Kasumi-1 (cell line): Measurements from ENCODE around the gene TULP1.

ENCODE experiments used
- DNase-seq, 2 experiments: peaks; one replicate each; lab custom pipeline; 2025; lab: John Stamatoyannopoulos, UW

Gene TULP1

DNA sequence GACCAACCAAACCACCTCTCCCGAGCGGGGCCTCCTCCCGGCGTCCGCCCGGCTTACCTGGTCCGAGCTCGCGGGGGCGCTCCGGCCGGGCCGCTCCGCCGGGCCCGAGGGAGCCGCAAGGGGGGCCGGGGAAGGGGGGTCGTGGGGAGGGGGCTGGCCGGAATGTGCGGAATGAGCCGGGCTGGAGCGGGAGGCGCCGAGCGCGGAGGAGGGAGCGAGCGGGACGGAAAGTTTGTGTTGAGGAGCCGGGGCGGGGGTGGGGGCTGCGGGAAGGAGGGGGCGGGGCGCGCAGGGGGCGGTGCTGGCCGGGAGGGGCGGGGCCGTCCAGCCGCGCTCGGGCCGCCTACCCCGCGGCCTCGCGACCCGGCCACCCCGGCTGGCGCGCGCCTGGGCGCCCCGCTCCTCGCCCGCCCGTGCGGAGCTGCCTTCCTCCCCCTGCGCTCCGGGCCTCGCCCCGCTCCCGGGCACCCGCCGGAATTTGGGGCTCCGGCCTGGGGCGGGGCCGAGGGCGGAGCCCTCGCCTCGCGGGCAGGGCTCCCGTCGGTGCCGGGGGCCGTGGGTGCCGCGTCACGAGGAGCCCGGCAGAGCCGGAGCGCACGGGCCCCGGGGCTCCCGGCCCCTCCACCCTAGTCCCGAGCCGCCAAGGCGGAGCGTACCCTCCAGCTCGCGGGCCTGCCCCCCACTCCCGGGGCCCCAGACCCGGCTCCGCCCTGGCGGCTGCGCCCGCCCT, 15.7 kb downstream of the TULP1 start, which contains the start of gene TEAD3:
TSS of gene TEAD3 (minus strand) at position 239 of the 730 bp plus-strand sequence.
- no peak for DNase-seq

DNA sequence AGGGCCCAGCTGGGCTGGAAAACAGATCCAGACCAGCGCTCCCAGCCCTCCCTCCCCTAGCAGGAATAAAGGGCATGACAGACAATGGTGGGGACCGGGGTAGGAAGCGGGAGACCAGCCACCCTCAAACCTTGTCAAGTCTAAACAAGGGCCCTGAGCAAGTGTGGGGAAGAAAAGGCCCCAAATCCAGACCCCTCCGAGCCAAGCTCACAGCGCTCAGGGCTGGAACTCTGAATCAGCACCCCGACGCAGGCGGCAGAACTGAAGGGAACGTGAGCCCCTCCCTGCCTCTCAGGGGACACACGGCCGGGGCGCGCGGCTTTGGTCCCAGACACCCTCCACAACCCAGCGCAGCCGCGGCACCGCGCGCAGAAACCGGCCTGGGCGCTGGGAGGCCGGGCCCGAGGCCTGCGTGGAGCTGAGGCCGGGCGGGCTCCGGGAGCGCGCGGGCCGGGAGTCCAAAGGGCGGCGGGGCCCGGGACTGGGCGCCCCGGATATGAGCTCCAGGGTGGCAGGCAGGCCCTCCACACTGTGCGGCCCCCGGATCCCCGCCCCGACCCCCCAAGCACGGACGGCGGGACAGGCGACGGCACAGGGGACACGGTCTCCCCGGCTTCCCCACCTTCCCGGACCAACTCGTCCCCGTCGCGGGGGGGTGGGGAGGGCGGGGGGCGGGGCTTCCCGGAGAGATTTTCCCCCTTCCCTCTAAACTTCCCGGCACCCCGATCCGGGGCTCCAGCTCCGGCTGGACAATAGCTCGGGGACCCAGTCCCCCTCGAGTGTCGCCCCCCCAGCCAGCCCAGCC, 16.5 kb downstream of the TULP1 start:
- DNase-seq: no peak

DNA sequence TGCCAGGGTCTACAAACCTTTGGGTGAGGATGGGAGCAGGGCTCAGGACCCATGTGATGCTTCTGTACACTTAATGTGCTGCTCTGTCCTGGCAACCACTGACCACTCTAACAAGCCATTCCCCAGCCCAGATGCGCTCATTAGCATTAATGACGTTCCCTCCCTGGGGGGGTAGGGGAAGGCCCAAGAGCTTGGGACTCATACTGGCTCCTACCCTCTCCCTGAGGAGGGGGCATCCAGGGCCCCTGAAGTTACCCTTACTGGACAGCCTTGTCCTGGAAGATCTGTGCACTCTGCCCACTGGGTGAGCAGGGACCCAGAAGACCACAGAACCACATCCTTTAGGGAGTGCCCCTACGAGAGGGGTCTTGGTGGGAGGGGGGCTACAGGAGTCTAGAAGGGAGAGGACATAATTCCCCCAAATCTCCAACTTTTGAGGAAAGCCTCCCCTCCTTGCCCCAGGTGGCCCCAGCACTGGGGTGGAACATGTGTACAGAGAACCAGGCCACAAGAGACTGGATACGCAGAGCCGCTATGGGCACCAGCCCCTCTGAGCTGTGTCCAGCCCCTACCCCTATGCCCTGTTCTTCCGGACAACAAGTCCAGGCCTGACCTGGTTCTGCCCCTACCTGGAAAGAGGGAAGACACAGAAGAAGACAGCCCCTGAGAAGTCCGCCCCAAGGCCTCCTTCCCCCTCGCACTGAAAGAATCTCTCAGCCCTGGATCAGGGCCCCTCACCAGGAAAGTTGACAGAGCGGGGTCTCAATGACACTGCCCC, 17.2 kb downstream of the TULP1 start:
- no peak for DNase-seq

DNA sequence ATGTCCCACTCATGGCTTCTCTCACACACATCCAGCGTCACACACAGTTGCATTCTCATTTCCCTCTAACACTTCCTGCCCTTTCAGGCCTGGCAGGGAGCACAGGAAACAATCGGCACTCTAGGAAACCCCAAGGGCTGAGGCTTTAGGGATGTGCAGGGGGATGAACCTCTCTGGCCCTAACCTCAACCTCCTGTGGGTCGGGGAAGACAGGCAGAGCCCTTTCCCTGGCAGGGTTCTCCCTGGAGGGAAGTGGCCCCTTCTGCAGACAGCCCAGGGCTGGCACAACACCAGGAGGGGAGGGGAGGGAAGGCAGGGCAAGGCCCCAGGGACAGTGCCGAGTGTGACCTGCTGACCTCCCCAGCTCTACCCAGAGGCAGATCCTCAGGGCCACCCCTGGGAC, 18.5 kb downstream of the TULP1 start:
- DNase-seq: peak; percentile 95

DNA sequence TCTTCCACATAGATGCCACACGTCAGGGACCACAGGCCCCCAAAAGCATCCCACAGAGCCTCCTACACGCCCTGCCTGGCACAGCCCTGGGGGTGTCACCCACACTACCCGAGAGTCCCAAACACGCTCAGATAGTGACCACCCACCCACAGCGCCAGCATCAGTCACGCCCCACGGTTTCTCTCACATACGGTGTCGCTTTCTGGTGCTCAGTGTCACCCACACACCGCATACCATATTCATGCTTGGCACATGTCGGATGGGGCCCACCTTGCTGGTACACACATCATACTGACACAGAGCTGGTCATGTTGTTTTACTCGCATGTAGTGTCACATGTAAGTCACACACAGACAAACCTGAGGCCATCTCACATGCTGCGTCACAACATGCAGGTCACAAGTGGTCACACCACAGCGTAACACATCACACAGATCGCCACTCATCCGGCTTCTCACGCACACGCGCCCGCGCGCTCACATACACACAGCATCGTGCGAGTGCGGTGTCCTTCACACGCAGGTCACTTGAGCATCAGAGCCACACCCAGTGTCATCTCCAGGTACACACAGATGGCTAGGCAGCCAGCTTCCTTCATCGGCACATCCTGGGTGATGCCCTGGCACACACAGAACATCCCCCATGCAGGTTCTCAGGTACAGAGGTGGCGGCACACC, 19.3 kb downstream of the TULP1 start:
- DNase-seq: no peak

DNA sequence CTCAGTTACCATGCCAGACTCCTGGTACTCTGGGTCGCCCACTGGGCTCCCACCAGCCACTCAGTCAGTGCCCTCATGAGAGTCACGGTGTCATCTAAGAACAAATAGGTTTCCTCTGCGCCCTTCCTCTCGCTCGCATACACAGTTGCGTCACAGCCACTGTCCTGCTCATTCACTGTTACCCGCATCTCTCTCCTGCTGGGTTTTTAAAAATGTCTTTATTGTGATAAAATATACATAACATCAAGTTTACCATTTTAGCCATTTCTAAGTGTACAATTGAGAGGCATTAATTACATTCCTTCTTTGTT, 19.8 kb downstream of the TULP1 start:
- DNase-seq: no peak

DNA sequence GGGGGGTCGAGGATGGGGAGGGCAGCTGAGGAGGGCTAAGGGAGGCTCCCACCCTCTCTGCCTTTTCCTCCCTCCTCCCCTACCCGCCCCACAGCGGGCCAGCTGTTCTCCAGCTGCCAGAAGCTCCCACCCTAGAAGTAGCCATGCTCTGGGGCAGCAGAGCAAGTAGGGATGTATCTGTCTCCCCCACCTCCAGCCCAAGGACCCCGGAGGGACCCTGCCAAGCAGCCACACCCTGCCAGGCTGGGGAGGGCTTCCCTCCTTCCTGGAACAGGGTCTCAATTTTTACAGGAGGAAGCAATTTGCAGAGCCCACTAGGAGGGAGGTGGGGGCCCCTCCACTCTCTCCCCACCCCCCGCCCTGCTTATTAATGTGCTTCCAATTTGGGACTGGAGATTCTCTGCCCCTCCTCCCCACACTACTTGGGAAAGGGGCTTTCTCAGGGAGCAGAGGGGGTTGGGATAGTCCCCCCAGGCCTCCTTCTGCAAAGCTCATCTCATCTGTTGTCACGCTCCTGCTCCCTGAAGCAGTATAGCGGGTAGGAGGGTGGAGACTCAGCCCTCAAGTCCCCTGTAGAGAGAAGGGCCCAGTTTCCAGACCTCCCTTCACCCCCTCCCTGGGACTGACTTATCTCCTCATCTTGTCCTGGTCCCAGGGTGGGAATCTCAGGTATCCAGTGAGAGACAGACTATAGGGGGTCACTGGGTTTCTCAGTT, 20.3 kb downstream of the TULP1 start:
- DNase-seq: no peak

DNA sequence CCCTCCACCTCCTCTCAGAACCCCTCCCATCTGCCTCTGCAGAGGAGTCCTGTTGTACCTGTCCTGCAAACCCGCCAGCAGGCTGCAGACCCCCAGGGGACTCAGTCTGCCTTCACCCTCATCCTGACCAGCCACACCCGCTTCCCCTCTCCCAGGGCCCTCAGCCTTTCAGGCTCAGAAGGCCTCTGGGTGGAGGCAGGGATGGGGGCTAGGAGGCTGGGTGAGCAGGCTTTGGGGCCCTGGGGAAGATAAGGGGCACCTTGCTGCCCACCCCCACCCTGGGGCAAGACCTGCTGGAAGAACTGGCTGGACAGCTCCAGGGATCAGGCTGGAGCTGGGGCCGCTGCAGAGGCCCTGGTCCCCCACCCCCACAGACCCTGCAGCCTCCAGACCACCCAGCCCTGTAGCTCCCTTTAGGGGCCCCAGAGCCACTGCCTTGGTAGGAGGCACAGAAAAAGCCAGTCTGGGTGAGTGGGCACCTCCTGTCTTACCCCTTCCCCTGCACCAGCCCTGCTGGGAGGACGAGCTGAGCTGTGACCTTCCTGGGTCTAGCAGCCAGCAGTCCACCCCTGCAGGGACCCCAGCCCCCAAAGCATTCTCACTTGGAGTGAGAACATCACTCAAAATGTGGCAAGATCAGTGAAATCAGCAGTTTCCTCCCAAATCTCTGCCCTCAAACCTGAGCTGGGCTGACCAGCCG, 21.0 kb downstream of the TULP1 start:
- DNase-seq: no peak

DNA sequence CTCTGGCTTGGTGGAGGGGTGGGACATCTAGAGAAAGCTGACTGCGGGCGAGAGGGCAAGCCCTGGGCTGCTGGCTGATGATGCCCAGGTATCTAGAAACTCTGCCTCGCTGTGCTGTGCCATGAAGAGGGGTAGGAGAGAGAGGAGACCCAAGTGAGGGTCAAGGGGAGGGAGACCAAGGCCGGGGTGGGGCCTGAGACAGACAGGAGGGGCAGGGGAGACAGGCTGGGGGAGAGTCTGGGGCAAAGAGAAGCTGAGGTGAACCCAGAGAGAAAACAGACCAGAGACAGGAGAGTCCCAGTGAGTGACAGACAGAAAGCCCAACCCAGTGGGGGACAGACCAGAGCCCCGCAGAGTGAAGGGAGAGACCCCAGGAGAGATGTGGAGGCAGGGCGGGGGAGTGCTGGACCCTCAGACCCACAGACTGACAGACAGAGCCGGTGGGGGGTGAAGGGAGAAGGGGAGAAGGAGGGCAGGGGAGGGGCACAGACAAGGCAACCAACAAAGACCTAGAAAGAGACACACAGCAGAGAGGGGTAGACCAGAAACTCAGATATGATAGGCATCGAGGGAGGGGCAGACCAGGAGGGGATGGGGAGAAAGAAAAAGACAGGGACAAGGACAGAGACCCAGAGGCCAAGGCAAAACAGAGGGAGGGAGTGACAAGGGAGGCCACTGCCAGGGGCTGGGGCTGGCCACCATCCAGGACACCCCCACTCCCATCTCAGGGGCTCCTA, 21.7 kb downstream of the TULP1 start:
- DNase-seq: no peak

DNA sequence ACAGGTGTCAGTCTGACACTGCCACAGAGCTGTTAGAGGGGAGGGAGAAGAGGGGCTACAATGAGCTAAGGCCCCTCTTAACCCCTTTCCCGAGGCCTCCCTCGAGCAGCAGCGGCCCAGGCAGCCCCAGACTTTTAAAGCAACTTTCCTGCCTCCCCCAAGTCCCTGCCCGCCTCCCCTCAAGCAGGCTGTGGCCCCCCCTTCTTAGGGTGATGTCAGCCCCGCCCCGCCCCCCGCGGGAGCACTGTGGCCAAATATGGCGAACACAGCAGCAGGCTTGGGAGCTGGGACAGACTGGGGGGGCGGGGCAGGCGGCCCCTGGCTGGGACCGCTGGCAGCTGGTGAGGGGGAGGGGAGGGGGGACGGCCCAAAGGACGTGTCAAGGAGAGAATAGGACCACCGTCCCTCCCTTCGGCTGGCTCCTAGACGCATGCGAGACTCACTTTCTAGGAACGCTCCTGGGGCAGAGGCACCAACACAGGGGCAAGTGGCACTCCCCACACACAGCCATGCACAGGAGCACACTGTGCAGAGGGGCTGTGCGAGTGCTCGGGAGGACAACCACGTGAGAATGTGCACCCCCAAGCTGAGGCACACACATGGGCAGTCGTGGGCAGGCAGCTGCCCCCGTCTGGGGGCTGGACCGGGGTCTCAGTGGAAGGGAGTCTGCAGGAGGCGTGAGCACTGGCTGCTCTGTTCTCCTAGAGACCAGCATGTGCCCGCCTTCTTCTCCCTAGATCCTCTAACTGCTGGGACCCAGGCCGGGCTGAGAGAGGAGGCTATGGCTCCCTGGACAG, 22.5 kb downstream of the TULP1 start:
- no peak for DNase-seq

DNA sequence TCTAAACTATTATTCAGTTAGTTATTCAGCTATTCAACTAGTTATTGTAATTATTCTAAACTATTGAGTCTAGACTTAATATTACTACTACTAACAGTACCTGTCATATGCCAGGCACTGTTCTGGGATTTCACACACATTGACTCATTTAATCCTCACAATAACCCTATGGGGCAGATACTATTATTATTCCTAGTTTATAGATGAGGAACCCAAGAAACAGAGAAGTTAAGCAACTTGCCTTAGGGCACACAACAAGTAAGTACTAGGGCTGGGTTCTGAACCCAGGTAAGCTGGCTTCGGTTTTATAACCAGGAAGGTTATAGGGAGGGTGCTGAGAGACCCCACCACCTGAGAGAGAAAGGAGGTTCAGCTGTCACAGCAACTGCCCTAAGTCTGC, 23.6 kb downstream of the TULP1 start:
- DNase-seq: peak in 1 of 2 experiments; percentile 63

DNA sequence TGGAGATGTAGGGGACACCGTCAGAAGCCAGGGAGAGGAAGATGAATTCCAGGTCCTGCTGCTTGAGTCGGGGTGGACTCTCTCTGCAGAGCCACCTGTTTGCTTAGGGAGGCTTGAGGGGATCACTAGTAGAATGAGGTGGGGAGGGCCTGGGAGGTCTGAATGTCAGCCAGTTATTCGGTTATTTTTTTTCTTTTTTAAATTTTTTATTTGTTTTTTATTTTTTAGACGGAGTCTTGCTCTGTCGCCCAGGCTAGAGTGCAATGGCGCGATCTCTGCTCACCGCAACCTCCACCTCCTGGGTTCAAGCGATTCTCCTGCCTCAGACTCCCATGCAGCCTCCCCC, 24.2 kb downstream of the TULP1 start:
- no peak for DNase-seq

DNA sequence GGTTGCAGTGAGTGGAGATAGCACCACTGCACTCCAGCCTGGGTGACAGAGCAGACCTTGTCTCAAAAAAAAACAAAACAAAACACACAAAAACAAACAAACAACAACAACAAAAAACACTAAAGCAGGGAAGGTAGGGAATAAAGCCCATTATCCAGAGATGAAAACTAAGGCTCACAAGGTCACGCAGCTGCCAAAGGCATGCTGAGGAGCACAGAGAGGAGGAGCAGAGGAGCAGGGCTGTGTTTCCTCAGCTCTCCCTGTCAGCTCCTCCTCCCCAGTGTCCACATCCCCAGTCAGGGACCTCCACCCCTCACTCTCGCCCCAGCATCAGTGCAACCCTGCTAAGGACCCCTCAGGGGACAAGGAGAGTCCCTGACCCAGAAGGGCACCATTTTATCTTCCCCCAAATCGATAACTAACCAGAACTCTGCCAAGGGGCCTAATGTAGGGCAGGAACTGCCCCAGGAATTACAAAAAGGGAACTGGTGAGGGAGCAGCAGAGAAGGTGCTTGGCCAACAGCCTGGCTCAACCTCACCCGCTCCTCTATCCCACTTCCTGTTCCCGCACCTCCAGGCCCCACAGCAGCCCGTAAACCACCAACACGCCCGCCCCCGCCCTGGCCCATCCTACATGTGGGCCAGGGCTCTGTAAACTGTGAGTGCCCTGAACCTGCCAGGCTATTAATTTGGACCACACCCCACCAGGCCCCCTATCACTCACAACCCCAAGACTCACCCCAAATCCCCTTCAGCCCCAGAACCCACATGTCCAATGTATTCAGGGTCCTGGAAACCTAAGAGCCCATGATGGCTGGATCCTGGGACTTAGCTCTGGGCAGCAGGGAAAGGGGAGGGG, 24.8 kb downstream of the TULP1 start:
- DNase-seq: peak; percentile 71 to 76

DNA sequence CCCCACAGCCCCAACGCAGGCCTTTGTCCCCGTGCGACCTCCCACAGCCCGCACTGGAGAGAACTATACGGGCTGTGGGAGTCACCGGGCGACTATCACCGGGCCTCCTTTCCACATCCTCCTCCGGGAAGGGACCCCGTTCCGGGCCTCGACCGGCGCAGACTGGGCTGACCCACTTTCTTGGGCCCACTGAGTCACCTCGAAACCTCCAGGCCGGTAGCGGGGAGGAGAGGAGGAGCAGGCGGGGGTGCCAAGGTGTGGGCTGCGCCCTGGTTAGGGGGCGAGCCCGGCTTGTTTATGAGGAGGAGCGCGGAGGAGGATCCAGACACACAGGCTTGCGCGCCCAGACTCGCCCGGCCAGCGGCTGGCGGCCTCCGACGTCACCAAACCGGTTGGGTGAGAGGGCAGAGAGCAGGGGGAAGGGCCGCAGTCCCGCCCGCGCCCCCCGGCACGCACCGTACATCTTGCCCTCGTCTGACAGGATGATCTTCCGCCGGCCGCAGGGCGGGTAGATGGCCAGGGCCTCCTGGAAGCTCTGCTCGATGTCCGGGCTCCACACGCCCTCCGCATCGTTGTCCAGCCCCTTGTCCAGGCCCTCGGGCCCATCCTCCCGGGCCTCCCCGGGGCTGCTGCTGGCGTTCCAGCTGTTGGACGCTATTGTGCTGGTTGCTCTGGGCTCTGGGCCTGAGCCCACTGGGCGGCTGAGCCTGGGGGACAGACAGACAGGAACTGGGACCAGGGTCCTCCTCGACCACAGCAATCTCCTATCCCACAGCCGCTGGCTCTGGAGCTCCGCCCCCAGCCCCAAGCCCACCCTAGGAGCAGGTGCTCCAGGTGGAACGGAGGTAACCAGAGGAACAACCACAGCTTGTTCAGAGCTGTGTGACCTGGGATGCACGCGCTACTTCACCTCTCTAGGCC, 26.4 kb downstream of the TULP1 start:
- DNase-seq: no peak

DNA sequence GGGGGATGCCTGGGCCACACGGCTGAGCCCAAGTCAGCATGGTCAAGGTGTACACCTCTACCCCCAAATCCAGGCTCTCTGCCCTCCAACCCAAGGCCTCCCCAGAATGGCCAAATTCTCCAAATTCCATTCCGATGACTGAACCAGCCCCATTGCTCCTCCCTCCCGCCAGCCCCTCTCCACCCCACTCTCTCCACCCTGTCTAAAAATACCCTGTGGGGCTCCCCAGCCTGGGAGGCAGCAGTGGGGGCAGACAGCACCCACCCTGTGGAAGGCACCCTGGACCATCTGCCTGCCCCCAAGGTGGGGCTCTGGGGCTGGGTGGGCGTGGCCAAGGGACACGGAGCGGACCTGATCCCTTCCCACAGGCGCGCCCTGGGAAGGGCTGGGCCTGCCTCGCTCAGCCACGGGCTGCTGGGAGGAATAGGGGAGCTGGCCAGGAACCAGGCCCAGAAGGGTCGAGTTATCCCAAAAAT, 27.3 kb downstream of the TULP1 start:
- DNase-seq: no peak

DNA sequence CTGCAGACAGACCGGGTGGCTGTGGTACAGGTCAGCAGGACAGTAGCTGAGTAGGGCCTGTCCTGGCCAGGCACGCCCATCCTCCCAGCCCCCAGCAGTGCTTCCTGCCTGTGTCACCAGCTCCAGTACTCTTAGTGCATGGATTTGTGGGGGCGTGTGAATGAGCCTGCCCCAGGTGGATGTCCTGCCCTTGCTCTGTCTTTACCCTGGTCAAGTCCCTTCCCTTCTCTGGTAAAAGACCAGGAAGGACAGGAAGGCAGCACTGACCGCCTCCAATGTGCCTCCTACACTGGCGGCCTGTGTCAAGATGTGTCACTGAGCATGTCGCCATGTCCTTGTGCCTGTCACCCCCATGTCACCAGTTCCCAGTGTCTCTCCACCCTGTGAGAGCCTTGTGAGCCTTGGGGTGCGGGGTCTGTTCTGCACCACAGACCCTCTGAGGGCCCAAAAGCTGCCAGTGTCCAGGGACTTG, 27.7 kb downstream of the TULP1 start:
- no peak for DNase-seq
